Small intestine (tissue), 7 donors: ENCODE results near the gene UCK1. TPM values are rescaled to one million over a fixed set of nuclear protein-coding genes. Genes with fewer than 3 reads are reported as not detected.

ENCODE experiments used
- DNase-seq, 2 donors: peaks; one replicate each; pipeline versions ENCODE4 v3.0.0 to v3.0.0-alpha.2; 2013
- FAIRE-seq: peaks from 2 replicates; lab custom pipeline; 2012; peaks lifted over from hg19 to GRCh38; lab: Jason Lieb, UNC
- H3K27ac ChIP-seq, 3 donors: one replicate each; pipeline ENCODE4 v1.5.1; 2013; ENCODE audit warnings: low read length in 2 of 3, mild to moderate bottlenecking in 2 of 3, control low read depth in 1 of 3, inconsistent platforms in 1 of 3, low read depth in 1 of 3, moderate library complexity in 1 of 3
- H3K27me3 ChIP-seq, 3 donors: one replicate each; pipeline ENCODE4 v1.6.1; 2013; ENCODE audit warnings: low read length in 3 of 3, inconsistent platforms in 1 of 3; ENCODE audit not compliant: control insufficient read depth in 3 of 3, insufficient read depth in 3 of 3
- H3K36me3 ChIP-seq, 3 donors: one replicate each; pipeline ENCODE4 v1.6.1; 2013; ENCODE audit warnings: low read length in 3 of 3, inconsistent platforms in 1 of 3, low read depth in 1 of 3, mild to moderate bottlenecking in 1 of 3, moderate library complexity in 1 of 3; ENCODE audit not compliant: control insufficient read depth in 3 of 3, insufficient read depth in 2 of 3
- H3K4me1 ChIP-seq, 3 donors: one replicate each; pipeline ENCODE4 v1.6.1; 2013; ENCODE audit warnings: low read length in 2 of 3, inconsistent platforms in 1 of 3, low read depth in 1 of 3, mild to moderate bottlenecking in 1 of 3, moderate library complexity in 1 of 3; ENCODE audit not compliant: control insufficient read depth in 3 of 3, insufficient read depth in 2 of 3
- H3K4me3 ChIP-seq, 3 donors: one replicate each; pipeline ENCODE4 v1.5.1; 2013; ENCODE audit warnings: low read length in 3 of 3, control low read depth in 1 of 3, inconsistent platforms in 1 of 3, low read depth in 1 of 3, mild to moderate bottlenecking in 1 of 3, moderate library complexity in 1 of 3
- H3K9me3 ChIP-seq, 2 donors: one replicate each; pipeline ENCODE4 v1.6.1; 2013; ENCODE audit warnings: low read depth in 1 of 2, low read length in 1 of 2; ENCODE audit not compliant: control insufficient read depth in 2 of 2, insufficient read depth in 1 of 2
- WGBS, 3 donors: extraction: QIAGEN DNeasy Blood & Tissue Kit; methylation state at CpG; one replicate each; pipeline ENCODE4 v1.1.7; 2013; 5-methylcytosine and 5-hydroxymethylcytosine counted together
- polyA plus RNA-seq, 4 donors: library from polyadenylated mRNA; stranded (reverse) in 3 of 4; unstranded in 1 of 4; fragments of 200-250 nt in 3 of 4; fragments of 120-200 nt in 1 of 4; gene quantifications; one replicate each; pipeline versions ENCODE4 v1.2.1 to v1.2.3, GENCODE V29; 2013
- donor health status: healthy with polysubstance abuse.
- donor health status: control.
- donor health status: control.
- donor health status: Bipolar disorder and iron deficiency.
- donor health status: healthy.

UCK1 gene
- polyA plus RNA-seq, 4 donors = 18.1 to 40.6 (median 27.7) TPM

- 24 to 48% (median 24%) methylated on average over 5 of the region's 5 CpGs for WGBS, 3 donors
- DNase-seq = peak; percentile 36 to 42
- no peak for FAIRE-seq
- H3K4me3 ChIP-seq = no peak overlapping the region
- no peaks in the 10 kb centered on the region for H3K27me3 ChIP-seq
- H3K9me3 ChIP-seq = no peaks in the 10 kb centered on the region
- H3K27ac ChIP-seq = peak overlapping the region in 2 of 3 donors; percentile 13 to 56
- peaks cover 3 to 42% (median 9%) of the 10 kb centered on the region in 3 donors for H3K36me3 ChIP-seq
- peaks cover 0 to 23% (median 9%) of the 10 kb centered on the region in 3 donors for H3K4me1 ChIP-seq
Measured at GRCh38 chr9:131500939-131501541, 30.0 kb downstream of the UCK1 start.

GRCh38 chr9:131500377-131500776 is 30.7 kb downstream of the UCK1 start:
- 53 to 71% (median 68%) methylated on average over 12 of the region's 12 CpGs for WGBS, 3 donors
- peak overlapping the region in 1 of 3 donors; percentile 56 for H3K27ac ChIP-seq
- peak in 1 of 2 donors; percentile 11 for DNase-seq
- peaks cover 8 to 49% (median 13%) of the 10 kb centered on the region in 3 donors for H3K36me3 ChIP-seq
- FAIRE-seq = no peak
- H3K4me1 ChIP-seq = peaks cover 0 to 26% (median 9%) of the 10 kb centered on the region in 3 donors
- no peaks in the 10 kb centered on the region for H3K9me3 ChIP-seq
- H3K4me3 ChIP-seq = no peak overlapping the region
- H3K27me3 ChIP-seq = no peaks in the 10 kb centered on the region

GRCh38 chr9:131499254-131499767 is 31.8 kb downstream of the UCK1 start:
- Histone ChIP-seq H3K27ac (no peak overlapping the region), H3K36me3 (peaks cover 10 to 59% (median 21%) of the 10 kb centered on the region in 3 donors), H3K9me3 (no peaks in the 10 kb centered on the region), H3K27me3 (no peaks in the 10 kb centered on the region), H3K4me1 (peaks cover 0 to 24% (median 9%) of the 10 kb centered on the region in 3 donors), H3K4me3 (no peak overlapping the region)
- 81 to 93% (median 88%) methylated on average over 7 of the region's 7 CpGs for WGBS, 3 donors
- FAIRE-seq (no peak), DNase-seq (no peak)

- DNase-seq (peak; percentile 75 to 85), FAIRE-seq (no peak)
- WGBS, 3 donors = 27 to 62% (median 55%) methylated on average over 10 of the region's 10 CpGs
- Histone ChIP-seq H3K9me3 (no peaks in the 10 kb centered on the region), H3K36me3 (peaks cover 18 to 83% (median 42%) of the 10 kb centered on the region in 3 donors), H3K4me1 (peaks cover 0 to 17% (median 7%) of the 10 kb centered on the region in 3 donors), H3K27me3 (no peaks in the 10 kb centered on the region), H3K27ac (peak overlapping the region in 2 of 3 donors; percentile 41 to 80), H3K4me3 (no peak overlapping the region)
Measured at GRCh38 chr9:131496844-131497405, 34.1 kb downstream of the UCK1 start.

GRCh38 chr9:131495785-131496184 is 35.3 kb downstream of the UCK1 start:
- H3K4me3 ChIP-seq = no peak overlapping the region
- 89% methylated on average over 22 of the region's 22 CpGs for WGBS, 3 donors
- no peak overlapping the region for H3K27ac ChIP-seq
- H3K36me3 ChIP-seq = peaks cover 27 to 92% (median 51%) of the 10 kb centered on the region in 3 donors
- no peak for FAIRE-seq
- peaks cover 0 to 12% (median 0%) of the 10 kb centered on the region in 3 donors for H3K4me1 ChIP-seq
- DNase-seq = no peak
- H3K27me3 ChIP-seq = no peaks in the 10 kb centered on the region
- H3K9me3 ChIP-seq = no peaks in the 10 kb centered on the region

GRCh38 chr9:131494296-131494870 is 36.7 kb downstream of the UCK1 start:
- no peaks in the 10 kb centered on the region for H3K9me3 ChIP-seq
- FAIRE-seq (no peak), DNase-seq (no peak)
- peaks cover 0 to 12% (median 0%) of the 10 kb centered on the region in 3 donors for H3K4me1 ChIP-seq
- peaks cover 31 to 98% (median 57%) of the 10 kb centered on the region in 3 donors for H3K36me3 ChIP-seq
- 94 to 96% (median 95%) methylated on average over 22 of the region's 22 CpGs for WGBS, 3 donors
- no peak overlapping the region for H3K27ac ChIP-seq
- H3K27me3 ChIP-seq = no peaks in the 10 kb centered on the region
- no peak overlapping the region for H3K4me3 ChIP-seq

GRCh38 chr9:131492070-131492469 is 39.0 kb downstream of the UCK1 start:
- Histone ChIP-seq H3K4me3 (no peak overlapping the region), H3K27me3 (no peaks in the 10 kb centered on the region), H3K4me1 (peaks cover 0 to 12% (median 0%) of the 10 kb centered on the region in 3 donors), H3K27ac (no peak overlapping the region), H3K9me3 (no peaks in the 10 kb centered on the region), H3K36me3 (peaks cover 32 to 100% (median 60%) of the 10 kb centered on the region in 3 donors)
- FAIRE-seq = no peak
- no peak for DNase-seq
- 81 to 94% (median 92%) methylated on average over 6 of the region's 6 CpGs for WGBS, 3 donors

- Histone ChIP-seq H3K4me3 (no peak overlapping the region), H3K36me3 (peaks cover 34 to 98% (median 61%) of the 10 kb centered on the region in 3 donors), H3K27me3 (no peaks in the 10 kb centered on the region), H3K4me1 (peaks cover 0 to 3% (median 0%) of the 10 kb centered on the region in 3 donors), H3K27ac (no peak overlapping the region), H3K9me3 (no peaks in the 10 kb centered on the region)
- no peak for DNase-seq
- no peak for FAIRE-seq
- 95 to 98% (median 95%) methylated on average over 20 of the region's 20 CpGs for WGBS, 3 donors
Measured at GRCh38 chr9:131491001-131491710, 39.9 kb downstream of the UCK1 start.
